Ecto neural progenitor cell (in vitro differentiated cells): ENCODE data around the gene PLA2G10.
"Not testable (repeated sequence)": the region's sequence is repeated elsewhere in the genome, so short reads cannot be mapped to it uniquely, and the experiment has no call there.

Experiments used
- DNase-seq: peaks from one replicate; pipeline ENCODE4 v3.0.0-alpha.2; 2018; ENCODE audit warnings: low spot score

PLA2G10 gene

GRCh38 chr16:14667347-14668266 is 26.5 kb downstream of the PLA2G10 start:
- DNase-seq = no peak

- DNase-seq = no peak
Observed at GRCh38 chr16:14658063-14658462, 36.0 kb downstream of the PLA2G10 start.

GRCh38 chr16:14652726-14653125 is 41.4 kb downstream of the PLA2G10 start:
- no peak for DNase-seq

GRCh38 chr16:14650629-14651028 is 43.5 kb downstream of the PLA2G10 start:
- DNase-seq = no peak

GRCh38 chr16:14649816-14650215 is 44.3 kb downstream of the PLA2G10 start:
- DNase-seq = no peak

GRCh38 chr16:14641926-14642325 is 52.2 kb downstream of the PLA2G10 start:
- no peak for DNase-seq

- DNase-seq = no peak
Observed at GRCh38 chr16:14641206-14641605, 52.9 kb downstream of the PLA2G10 start.

GRCh38 chr16:14640538-14640937 is 53.6 kb downstream of the PLA2G10 start:
- DNase-seq = no peak

- not testable (repeated sequence) for DNase-seq
Observed at GRCh38 chr16:14636951-14637240, 57.2 kb downstream of the PLA2G10 start.

GRCh38 chr16:14636179-14636950 is 57.7 kb downstream of the PLA2G10 start:
- not testable (repeated sequence) for DNase-seq

- DNase-seq = no peak
Observed at GRCh38 chr16:14635395-14636165, 58.5 kb downstream of the PLA2G10 start.

GRCh38 chr16:14634389-14634725 is 59.8 kb downstream of the PLA2G10 start:
- DNase-seq = no peak

- peak; percentile 99 for DNase-seq
Observed at GRCh38 chr16:14632693-14633569, 61.2 kb downstream of the PLA2G10 start, which contains the start of gene BFAR. Gene BFAR, plus strand, starts transcription at chr16:14632951. Its CDS starts 11,396 bp downstream, at chr16:14644347.

- not testable (repeated sequence) for DNase-seq
Observed at GRCh38 chr16:14630620-14631330, 63.3 kb downstream of the PLA2G10 start.

GRCh38 chr16:14629919-14630619 is 64.0 kb downstream of the PLA2G10 start, which contains the start of gene PARN:
Gene PARN, minus strand, starts transcription at chr16:14630260. Its CDS starts 135 bp downstream, at chr16:14630125.
- DNase-seq = peak; percentile 97

GRCh38 chr16:14629612-14629918 is 64.5 kb downstream of the PLA2G10 start:
- DNase-seq = no peak

- peak; percentile 50 for DNase-seq
Observed at GRCh38 chr16:14628806-14629611, 65.1 kb downstream of the PLA2G10 start.

GRCh38 chr16:14627078-14627477 is 67.0 kb downstream of the PLA2G10 start:
- no peak for DNase-seq
